Lower lobe of right lung (tissue), 2 donors: ENCODE results near the gene CHGA. TPM values are rescaled to one million over a fixed set of nuclear protein-coding genes. Genes with fewer than 3 reads are reported as not detected.

Source experiments
- ATAC-seq, 2 donors: fragments of 200-7000 bp; cut with Tn5 transposase; one replicate each; pipeline ENCODE4 v1.9.1; 2020 to 2022; ENCODE audit warnings: mild to moderate bottlenecking in 2 of 2, moderate library complexity in 2 of 2
- DNase-seq: peaks from one replicate; pipeline ENCODE4 v3.0.0-alpha.2; 2020
- H3K27ac ChIP-seq: fragments of 200-600 bp; one replicate; pipeline ENCODE4 v1.8.0; 2022
- H3K27me3 ChIP-seq: fragments of 200-600 bp; one replicate; pipeline ENCODE4 v1.8.0; 2022; ENCODE audit warnings: low read depth
- H3K36me3 ChIP-seq: fragments of 200-600 bp; one replicate; pipeline ENCODE4 v1.8.0; 2022; ENCODE audit warnings: mild to moderate bottlenecking
- H3K4me1 ChIP-seq: fragments of 200-600 bp; one replicate; pipeline ENCODE4 v1.8.0; 2022
- H3K4me3 ChIP-seq: fragments of 200-600 bp; one replicate; pipeline ENCODE4 v1.8.0; 2022; ENCODE audit warnings: mild to moderate bottlenecking
- H3K9me3 ChIP-seq: fragments of 200-600 bp; one replicate; pipeline ENCODE4 v1.8.0; 2022
- intact Hi-C: fragments of 100-400 bp; cut with DNase I; formaldehyde crosslinking; loops from one replicate; pipeline ENCODE4 v1.11.0; 2022
- total RNA-seq: library from RNA; stranded (reverse); fragmentation: NEBNext Ultra II Directional; extraction: Animal tissue kit (Norgen Biotek cat#: 25700); gene quantifications from one replicate; pipeline ENCODE4 v1.2.1, GENCODE V29; 2021
- TF ChIP-seq, protein P1 (sequence below): fragments of 200-600 bp; IDR thresholded peaks from one replicate; pipeline ENCODE4 v1.8.0; 2022; ENCODE audit warnings: antibody characterized with exemption, mild to moderate bottlenecking
- donor health status: DM: no; HTN: yes; CAD: no; lungs with severe emphysema.

Gene CHGA
- total RNA-seq, 1 donor from 2014 or later, result 0.71 TPM

DNA sequence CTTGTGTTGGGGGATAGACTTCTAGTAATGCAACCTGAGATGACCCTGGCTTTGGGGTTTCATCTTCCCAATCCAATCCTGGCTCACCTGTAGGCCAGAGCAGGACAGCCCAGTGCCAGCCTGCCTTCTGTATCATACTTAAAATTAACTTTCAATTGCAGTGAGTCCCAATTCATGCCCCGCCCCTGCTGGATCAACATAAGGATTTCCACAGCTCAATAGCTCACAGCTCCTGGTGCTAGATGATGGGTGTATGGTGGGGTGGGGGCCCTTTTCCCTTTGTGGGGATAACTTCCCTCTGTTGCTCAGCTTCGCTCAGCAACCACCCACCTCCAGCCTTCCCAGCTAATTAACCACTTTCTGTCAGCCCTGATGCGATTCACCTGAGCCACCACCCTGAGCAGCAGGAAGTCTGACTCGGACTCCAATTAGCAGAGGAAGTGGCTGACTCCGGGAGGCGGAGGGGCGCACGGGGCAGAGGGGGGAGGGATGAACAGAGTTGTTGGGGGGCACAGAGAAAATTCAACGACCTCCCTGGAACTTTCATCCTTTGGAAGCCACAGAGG is 24.3 kb upstream of the CHGA start:
- no peak overlapping the region for H3K4me3 ChIP-seq
- intact Hi-C loops, result no loop called here
- DNase-seq (no peak), ATAC-seq (no peak)
- TF ChIP-seq, protein P1, sequence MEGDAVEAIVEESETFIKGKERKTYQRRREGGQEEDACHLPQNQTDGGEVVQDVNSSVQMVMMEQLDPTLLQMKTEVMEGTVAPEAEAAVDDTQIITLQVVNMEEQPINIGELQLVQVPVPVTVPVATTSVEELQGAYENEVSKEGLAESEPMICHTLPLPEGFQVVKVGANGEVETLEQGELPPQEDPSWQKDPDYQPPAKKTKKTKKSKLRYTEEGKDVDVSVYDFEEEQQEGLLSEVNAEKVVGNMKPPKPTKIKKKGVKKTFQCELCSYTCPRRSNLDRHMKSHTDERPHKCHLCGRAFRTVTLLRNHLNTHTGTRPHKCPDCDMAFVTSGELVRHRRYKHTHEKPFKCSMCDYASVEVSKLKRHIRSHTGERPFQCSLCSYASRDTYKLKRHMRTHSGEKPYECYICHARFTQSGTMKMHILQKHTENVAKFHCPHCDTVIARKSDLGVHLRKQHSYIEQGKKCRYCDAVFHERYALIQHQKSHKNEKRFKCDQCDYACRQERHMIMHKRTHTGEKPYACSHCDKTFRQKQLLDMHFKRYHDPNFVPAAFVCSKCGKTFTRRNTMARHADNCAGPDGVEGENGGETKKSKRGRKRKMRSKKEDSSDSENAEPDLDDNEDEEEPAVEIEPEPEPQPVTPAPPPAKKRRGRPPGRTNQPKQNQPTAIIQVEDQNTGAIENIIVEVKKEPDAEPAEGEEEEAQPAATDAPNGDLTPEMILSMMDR, result no peak
- H3K4me1 ChIP-seq, result no peaks in the 10 kb centered on the region
- peaks cover under 1% of the 10 kb centered on the region for H3K9me3 ChIP-seq
- peaks cover 16% of the 10 kb centered on the region for H3K27me3 ChIP-seq
- H3K27ac ChIP-seq, result no peak overlapping the region
- no peaks in the 10 kb centered on the region for H3K36me3 ChIP-seq

DNA sequence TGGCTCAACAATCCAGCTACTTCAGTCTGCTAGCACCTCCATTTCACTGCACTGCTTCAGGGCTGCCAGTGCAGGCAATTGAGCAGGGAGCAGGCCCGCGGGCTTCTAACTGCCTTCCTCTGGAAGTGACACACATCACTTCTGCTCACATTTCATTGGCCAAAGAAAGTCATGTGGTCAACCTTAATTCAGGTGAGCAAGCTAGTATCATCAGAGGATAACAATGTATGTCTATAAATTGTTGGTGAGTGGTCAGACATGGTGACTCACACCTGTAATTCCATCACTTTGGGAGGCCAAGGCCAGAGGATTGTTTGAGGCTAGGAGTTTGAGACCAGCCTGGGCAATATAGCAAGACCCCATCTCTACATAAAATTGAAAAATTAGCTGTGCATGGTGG is 22.3 kb upstream of the CHGA start:
- H3K27me3 ChIP-seq, result peaks cover 21% of the 10 kb centered on the region
- TF ChIP-seq, protein P1, result no peak
- H3K4me3 ChIP-seq, result no peak overlapping the region
- DNase-seq, result no peak
- H3K36me3 ChIP-seq, result no peaks in the 10 kb centered on the region
- intact Hi-C loops, result no loop called here
- H3K9me3 ChIP-seq, result no peaks in the 10 kb centered on the region
- H3K27ac ChIP-seq, result no peak overlapping the region
- H3K4me1 ChIP-seq, result no peaks in the 10 kb centered on the region
- no peak for ATAC-seq

DNA sequence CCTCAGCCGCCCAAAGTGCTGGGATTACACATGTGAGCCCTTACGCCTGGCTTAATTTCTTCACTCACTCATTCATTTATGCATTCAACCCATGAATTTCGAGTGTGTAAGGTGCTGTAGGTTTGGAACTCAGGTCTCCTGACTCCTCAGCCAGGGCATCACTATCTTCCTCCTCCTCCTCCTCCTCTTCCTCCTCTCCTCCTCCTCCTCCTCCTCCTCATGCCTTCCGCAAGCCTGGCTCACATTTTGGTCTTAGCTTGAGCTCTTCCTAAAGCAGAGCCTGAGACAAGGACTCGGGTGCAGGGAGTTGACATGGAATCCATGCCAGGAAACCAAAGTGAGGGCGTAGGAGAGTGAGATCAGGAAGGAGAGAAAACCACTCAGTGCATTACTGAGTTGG is 20.8 kb upstream of the CHGA start:
- peaks cover 21% of the 10 kb centered on the region for H3K27me3 ChIP-seq
- DNase-seq, result no peak

DNA sequence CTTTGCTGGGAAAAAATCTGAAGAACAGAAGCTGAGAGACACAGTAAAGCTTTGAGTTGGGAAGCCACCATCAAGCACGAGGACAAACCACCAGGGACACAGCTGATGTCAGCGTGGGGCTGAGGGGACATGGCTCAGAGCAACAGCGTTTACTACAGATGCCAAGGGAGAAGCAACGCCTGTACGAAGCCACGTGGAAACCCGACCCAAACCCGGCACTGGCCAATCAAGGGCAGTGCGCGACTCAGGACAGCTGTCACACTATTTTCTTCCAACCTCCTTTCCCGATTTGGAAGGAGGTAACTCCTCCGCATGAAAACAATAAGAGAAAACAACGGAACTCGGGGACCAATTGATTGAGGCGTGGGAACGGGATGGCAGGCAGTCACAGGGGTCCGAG is 20.2 kb upstream of the CHGA start:
- Histone ChIP-seq H3K27ac (no peak overlapping the region), H3K4me1 (no peaks in the 10 kb centered on the region), H3K27me3 (peaks cover 21% of the 10 kb centered on the region), H3K9me3 (no peaks in the 10 kb centered on the region), H3K36me3 (no peaks in the 10 kb centered on the region), H3K4me3 (no peak overlapping the region)
- DNase-seq (no peak), ATAC-seq (no peak)
- intact Hi-C loops, result no loop called here
- TF ChIP-seq, protein P1, result no peak

More for the DNA sequence above, 20.8 kb upstream of the CHGA start:
- H3K27ac ChIP-seq, result no peak overlapping the region
- H3K4me1 ChIP-seq, result no peaks in the 10 kb centered on the region
- no peaks in the 10 kb centered on the region for H3K36me3 ChIP-seq
- TF ChIP-seq, protein P1, result no peak
- H3K4me3 ChIP-seq, result no peak overlapping the region
- ATAC-seq, result no peak
- intact Hi-C loops, result no loop called here
- H3K9me3 ChIP-seq, result no peaks in the 10 kb centered on the region

DNA sequence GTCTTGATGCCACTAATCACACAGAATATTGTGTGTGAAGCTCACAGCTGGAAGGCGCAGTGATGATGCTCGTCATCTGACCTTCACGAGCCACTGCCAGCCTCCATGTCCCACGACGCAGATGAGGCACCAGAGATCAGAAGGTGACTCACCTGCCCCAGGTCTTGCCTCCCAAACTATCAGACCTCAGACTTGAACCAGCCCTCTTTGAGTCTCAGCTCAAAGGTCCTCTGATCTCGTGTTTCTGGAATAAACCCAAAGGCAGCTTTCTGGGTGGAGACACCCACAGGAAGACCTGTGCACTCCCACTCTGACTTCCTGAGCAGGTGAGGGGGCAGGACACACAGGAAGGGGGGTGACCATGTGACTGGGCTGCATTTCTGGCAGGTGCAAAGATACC is 19.6 kb upstream of the CHGA start:
- Histone ChIP-seq H3K4me3 (no peak overlapping the region), H3K27ac (no peak overlapping the region), H3K36me3 (no peaks in the 10 kb centered on the region), H3K4me1 (no peaks in the 10 kb centered on the region), H3K27me3 (peaks cover 21% of the 10 kb centered on the region), H3K9me3 (no peaks in the 10 kb centered on the region)
- ATAC-seq (no peak), DNase-seq (no peak)
- intact Hi-C loops, result no loop called here
- TF ChIP-seq, protein P1, result no peak
